IMR-90 (cell line): ENCODE results near the gene WLS. TPM values are rescaled to one million over a fixed set of nuclear protein-coding genes. Genes with fewer than 3 reads are reported as not detected.

ENCODE experiments used
- ATAC-seq: fragments of 200-7000 bp; cut with Tn5 transposase; 2 replicates; pipeline ENCODE4 v1.9.1; 2020; ENCODE audit warnings: low read depth, mild to moderate bottlenecking, moderate library complexity
- BruUV-seq: library from RNA; stranded (reverse); fragments of 400-500 nt; replicated peaks from 2 replicates; lab custom pipeline; 2021; lab: Mats Ljungman, UMichigan
- CTCF ChIA-PET: fragments of 300-600 bp; formaldehyde crosslinking; extraction: SDS; loops from one replicate; lab custom pipeline; 2021; ENCODE audit warnings: antibody characterized with exemption; lab: Yijun Ruan, JAX
- POLR2A ChIA-PET: fragments of 300-600 bp; sonication (Branson Sonifier 250); formaldehyde crosslinking; loops from one replicate; lab custom pipeline; 2022; ENCODE audit warnings: antibody characterized with exemption; ENCODE audit not compliant: unreplicated experiment; lab: Charles Lee
- DNase-seq: peaks from one replicate; pipeline ENCODE4 v3.0.0; 2013
- H2AFZ ChIP-seq: replicated peaks from 2 replicates; pipeline ENCODE3; 2013; ENCODE audit warnings: low read length, mild to moderate bottlenecking; ENCODE audit not compliant: poor library complexity
- H2AK5ac ChIP-seq: 2 replicates; pipeline ENCODE4 v1.6.1; 2013; ENCODE audit warnings: low read depth, low read length, inconsistent platforms
- H2AK9ac ChIP-seq: replicated peaks from 2 replicates; pipeline ENCODE3; 2013; ENCODE audit warnings: mild to moderate bottlenecking, low read depth, low read length, moderate library complexity; ENCODE audit not compliant: poor library complexity
- H2BK120ac ChIP-seq: 2 replicates; pipeline ENCODE4 v1.6.1; 2013; ENCODE audit warnings: low read depth, low read length, inconsistent platforms
- H2BK15ac ChIP-seq: 3 replicates; pipeline ENCODE4 v1.6.1; 2013; ENCODE audit warnings: low read depth, low read length, inconsistent platforms
- H2BK20ac ChIP-seq: 2 replicates; pipeline ENCODE4 v1.6.1; 2013; ENCODE audit warnings: low read depth, mild to moderate bottlenecking, inconsistent platforms, low read length, moderate library complexity
- H2BK5ac ChIP-seq: 2 replicates; pipeline ENCODE4 v1.6.1; 2013; ENCODE audit warnings: mild to moderate bottlenecking, low read depth, low read length, inconsistent platforms; ENCODE audit not compliant: poor library complexity, severe bottlenecking
- H3K14ac ChIP-seq: replicated peaks from 2 replicates; pipeline ENCODE4 v1.6.1; 2013; ENCODE audit warnings: low read depth, low read length, inconsistent platforms
- H3K18ac ChIP-seq: 2 replicates; pipeline ENCODE4 v1.6.1; 2013; ENCODE audit warnings: low read depth, low read length, control low read depth
- H3K23ac ChIP-seq: 2 replicates; pipeline ENCODE4 v1.6.1; 2013; ENCODE audit warnings: low read depth, low read length, inconsistent platforms
- H3K27ac ChIP-seq: 2 replicates; pipeline ENCODE4 v1.5.1; 2013; ENCODE audit warnings: mild to moderate bottlenecking, control low read depth, low read length; ENCODE audit not compliant: insufficient read depth
- H3K27me3 ChIP-seq: 2 replicates; pipeline ENCODE4 v1.6.1; 2013; ENCODE audit warnings: low read length; ENCODE audit not compliant: control insufficient read depth, insufficient read depth
- H3K36me3 ChIP-seq: 2 replicates; pipeline ENCODE4 v1.6.1; 2013; ENCODE audit warnings: low read length, mixed read lengths; ENCODE audit not compliant: control insufficient read depth, insufficient read depth
- H3K4ac ChIP-seq: 2 replicates; pipeline ENCODE4 v1.6.1; 2013; ENCODE audit warnings: low read depth, low read length, inconsistent platforms
- H3K4me1 ChIP-seq: 2 replicates; pipeline ENCODE4 v1.6.1; 2013; ENCODE audit warnings: low read length, mixed read lengths; ENCODE audit not compliant: control insufficient read depth, insufficient read depth
- H3K4me2 ChIP-seq: 2 replicates; pipeline ENCODE4 v1.6.1; 2013; ENCODE audit warnings: low read depth, mild to moderate bottlenecking, control low read depth, low read length, moderate library complexity
- H3K4me3 ChIP-seq: 2 replicates; pipeline ENCODE4 v1.5.1; 2013; ENCODE audit warnings: low read depth, mild to moderate bottlenecking, control low read depth, low read length, moderate library complexity; ENCODE audit not compliant: insufficient read depth
- H3K56ac ChIP-seq: 2 replicates; pipeline ENCODE4 v1.6.1; 2013; ENCODE audit warnings: low read length, inconsistent platforms; ENCODE audit not compliant: insufficient read depth; ENCODE audit errors: extremely low read depth
- H3K79me1 ChIP-seq, 2 experiments: 2 replicates each; pipeline ENCODE4 v1.6.1; 2013; ENCODE audit warnings: low read length in 2 of 2, inconsistent platforms in 1 of 2, low read depth in 1 of 2
- H3K9ac ChIP-seq: 2 replicates; pipeline ENCODE4 v1.6.1; 2013; ENCODE audit warnings: low read depth, low read length, control low read depth
- H3K9me1 ChIP-seq: 2 replicates; pipeline ENCODE4 v1.6.1; 2013; ENCODE audit warnings: low read length, inconsistent platforms; ENCODE audit not compliant: insufficient read depth
- H3K9me3 ChIP-seq: 2 replicates; pipeline ENCODE4 v1.6.1; 2013; ENCODE audit warnings: low read length; ENCODE audit not compliant: control insufficient read depth, insufficient read depth
- H4K20me1 ChIP-seq: 2 replicates; pipeline ENCODE4 v1.6.1; 2013; ENCODE audit warnings: low read length, inconsistent platforms; ENCODE audit not compliant: insufficient read depth
- H4K5ac ChIP-seq: 2 replicates; pipeline ENCODE4 v1.6.1; 2013; ENCODE audit warnings: mild to moderate bottlenecking, low read depth, low read length, control low read depth
- H4K8ac ChIP-seq, 2 experiments: 2 replicates each; pipeline ENCODE4 v1.6.1; 2013; ENCODE audit warnings: low read depth in 2 of 2, low read length in 2 of 2, control low read depth in 1 of 2, inconsistent platforms in 1 of 2
- H4K91ac ChIP-seq: 2 replicates; pipeline ENCODE4 v1.6.1; 2013; ENCODE audit warnings: low read depth, low read length, inconsistent platforms; ENCODE audit not compliant: insufficient read depth
- BHLHE40 ChIP-seq: fragments of 150-350 bp; IDR thresholded peaks from 2 replicates; pipeline ENCODE4 v1.6.1; 2016; ENCODE audit warnings: mild to moderate bottlenecking, low read depth, low read length
- FOS ChIP-seq: fragments of 150-350 bp; IDR thresholded peaks from 2 replicates; pipeline ENCODE4 v1.6.1; 2016; ENCODE audit warnings: low read depth, low read length
- NFE2L2 ChIP-seq: fragments of 150-350 bp; IDR thresholded peaks from 2 replicates; pipeline ENCODE4 v1.6.1; 2016; ENCODE audit warnings: low read depth, mild to moderate bottlenecking, low read length
- POLR2A ChIP-seq: IDR thresholded peaks from 2 replicates; pipeline ENCODE4 v1.6.1; 2012; ENCODE audit warnings: mild to moderate bottlenecking, low read depth, low read length
- RFX5 ChIP-seq: IDR thresholded peaks from 2 replicates; pipeline ENCODE4 v1.8.0; 2012; ENCODE audit warnings: low read depth, mild to moderate bottlenecking, low read length, moderate library complexity
- SMC3 ChIP-seq: fragments of 150-350 bp; IDR thresholded peaks from 2 replicates; pipeline ENCODE4 v1.6.1; 2016; ENCODE audit warnings: low read depth, mild to moderate bottlenecking, antibody characterized with exemption, low read length, moderate library complexity
- WGBS, 2 experiments: methylation state at CpG; one replicate each; pipeline versions ENCODE4 v1.1.5 to v1.1.7; 2013; ENCODE audit warnings: missing lambda C conversion rate in 2 of 2; ENCODE audit not compliant: insufficient read length in 1 of 2; ENCODE audit errors: extremely low coverage in 2 of 2; 5-methylcytosine and 5-hydroxymethylcytosine counted together
- dilution Hi-C: fragments of 300-500 bp; cut with HindIII; formaldehyde crosslinking; loops from one replicate; pipeline ENCODE4 v1.14.3; 2018; ENCODE audit warnings: low sequenced_read_pairs; ENCODE audit not compliant: unreplicated experiment
- in situ Hi-C: fragments of 300-500 bp; cut with MboI; formaldehyde crosslinking; loops from 3 replicates; pipeline ENCODE4 v1.14.3; 2019; ENCODE audit warnings: low sequenced_read_pairs, inconsistent platforms, mixed read lengths
- intact Hi-C: fragments of 100-400 bp; cut with micrococcal nuclease; formaldehyde crosslinking; loops from 2 replicates; pipeline ENCODE4 v1.10.0; 2022
- polyA plus RNA-seq, 3 experiments: library from polyadenylated mRNA; depleted of rRNA; stranded (reverse); fragments of >200 nt; gene quantifications; 2 replicates each; pipeline ENCODE4 v1.2.3, GENCODE V29; 2012; ENCODE audit warnings: low replicate concordance in 1 of 3
- total RNA-seq: library from RNA; depleted of rRNA; stranded (reverse); fragments of >200 nt; gene quantifications from 2 replicates; pipeline ENCODE4 v1.2.3, GENCODE V29; 2012
- TF ChIP-seq, protein P1 (sequence below): conservative IDR thresholded peaks from 2 replicates; pipeline ENCODE4 v1.5.1; 2012; ENCODE audit warnings: mild to moderate bottlenecking, low read depth, low read length, improper control_type of control experiment
- TF ChIP-seq, protein P2 (sequence below): fragments of 150-350 bp; IDR thresholded peaks from 2 replicates; pipeline ENCODE4 v1.6.1; 2016; ENCODE audit warnings: low read depth, mild to moderate bottlenecking, low read length, moderate library complexity, borderline replicate concordance

The WLS gene
- total and polyA plus RNA-seq, 2 of the 4 experiments (the other 2 are of a cell fraction) = 152 to 157 TPM

DNA sequence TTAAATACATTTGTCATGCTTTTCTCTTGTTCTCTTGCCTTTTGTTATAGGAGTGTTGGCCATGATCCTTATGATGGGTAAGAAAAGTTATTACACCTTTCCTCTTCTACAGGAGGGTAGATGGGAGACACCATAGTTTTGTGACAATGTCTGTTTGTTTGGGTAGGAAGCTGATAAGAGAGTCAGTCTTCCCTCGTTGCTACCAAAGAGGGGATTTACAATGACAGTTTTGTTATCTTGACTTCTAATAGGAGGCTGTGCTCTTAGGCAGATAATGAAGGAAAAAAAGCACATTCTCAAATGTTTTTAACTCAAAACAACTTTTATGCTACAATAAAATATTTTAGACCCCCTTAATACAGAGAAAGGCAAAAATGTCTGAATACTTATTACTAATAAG lies 48.0 kb upstream of the WLS start:
- Histone ChIP-seq H4K20me1 (no peaks in the 10 kb centered on the region), H2AK9ac (no peak overlapping the region), H3K14ac (no peak overlapping the region), H2BK20ac (no peak overlapping the region), H2AK5ac (no peak overlapping the region), H2BK15ac (no peak overlapping the region), H3K9me1 (no peaks in the 10 kb centered on the region), H3K9ac (no peak overlapping the region), H4K91ac (no peak overlapping the region), H2AFZ (no peak overlapping the region), H3K18ac (no peak overlapping the region), H2BK120ac (no peak overlapping the region), H3K4me1 (no peaks in the 10 kb centered on the region), H4K8ac (no peak overlapping the region), H3K27me3 (no peaks in the 10 kb centered on the region), H3K4me3 (no peak overlapping the region), H3K79me1 (no peaks in the 10 kb centered on the region), H3K27ac (no peak overlapping the region), H3K36me3 (no peaks in the 10 kb centered on the region), H3K23ac (no peak overlapping the region), H3K56ac (no peak overlapping the region), H2BK5ac (no peak overlapping the region), H3K4me2 (no peak overlapping the region), H4K5ac (no peak overlapping the region), H3K4ac (no peak overlapping the region), H3K9me3 (no peaks in the 10 kb centered on the region)
- in situ Hi-C loops = no loop called here
- CTCF ChIA-PET = no interaction called here
- DNase-seq (no peak), ATAC-seq (no peak)
- no TSS peak for BruUV-seq
- no CpG with 5 or more reads among the region's 1 CpG for WGBS, 2 experiments
- dilution Hi-C loops = no loop called here
- no peak for TF ChIP-seq FOS
- TF ChIP-seq POLR2A = no peak
- TF ChIP-seq, protein P1, sequence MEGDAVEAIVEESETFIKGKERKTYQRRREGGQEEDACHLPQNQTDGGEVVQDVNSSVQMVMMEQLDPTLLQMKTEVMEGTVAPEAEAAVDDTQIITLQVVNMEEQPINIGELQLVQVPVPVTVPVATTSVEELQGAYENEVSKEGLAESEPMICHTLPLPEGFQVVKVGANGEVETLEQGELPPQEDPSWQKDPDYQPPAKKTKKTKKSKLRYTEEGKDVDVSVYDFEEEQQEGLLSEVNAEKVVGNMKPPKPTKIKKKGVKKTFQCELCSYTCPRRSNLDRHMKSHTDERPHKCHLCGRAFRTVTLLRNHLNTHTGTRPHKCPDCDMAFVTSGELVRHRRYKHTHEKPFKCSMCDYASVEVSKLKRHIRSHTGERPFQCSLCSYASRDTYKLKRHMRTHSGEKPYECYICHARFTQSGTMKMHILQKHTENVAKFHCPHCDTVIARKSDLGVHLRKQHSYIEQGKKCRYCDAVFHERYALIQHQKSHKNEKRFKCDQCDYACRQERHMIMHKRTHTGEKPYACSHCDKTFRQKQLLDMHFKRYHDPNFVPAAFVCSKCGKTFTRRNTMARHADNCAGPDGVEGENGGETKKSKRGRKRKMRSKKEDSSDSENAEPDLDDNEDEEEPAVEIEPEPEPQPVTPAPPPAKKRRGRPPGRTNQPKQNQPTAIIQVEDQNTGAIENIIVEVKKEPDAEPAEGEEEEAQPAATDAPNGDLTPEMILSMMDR = no peak
- no peak for TF ChIP-seq SMC3
- TF ChIP-seq, protein P2, sequence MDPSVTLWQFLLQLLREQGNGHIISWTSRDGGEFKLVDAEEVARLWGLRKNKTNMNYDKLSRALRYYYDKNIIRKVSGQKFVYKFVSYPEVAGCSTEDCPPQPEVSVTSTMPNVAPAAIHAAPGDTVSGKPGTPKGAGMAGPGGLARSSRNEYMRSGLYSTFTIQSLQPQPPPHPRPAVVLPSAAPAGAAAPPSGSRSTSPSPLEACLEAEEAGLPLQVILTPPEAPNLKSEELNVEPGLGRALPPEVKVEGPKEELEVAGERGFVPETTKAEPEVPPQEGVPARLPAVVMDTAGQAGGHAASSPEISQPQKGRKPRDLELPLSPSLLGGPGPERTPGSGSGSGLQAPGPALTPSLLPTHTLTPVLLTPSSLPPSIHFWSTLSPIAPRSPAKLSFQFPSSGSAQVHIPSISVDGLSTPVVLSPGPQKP = no peak
- no peak for TF ChIP-seq NFE2L2
- no peak for TF ChIP-seq RFX5
- no peak for TF ChIP-seq BHLHE40
- intact Hi-C loops = no loop called here
- POLR2A ChIA-PET = no interaction called here
